BE2C (cell line): ENCODE measurements around the gene ABL2.

Experiments used
- DNase-seq: peaks from one replicate; pipeline ENCODE4 v3.0.0-alpha.2; 2020
- H3K27me3 ChIP-seq: fragments of 250-450 bp; sonication (Bioruptor Pico); 2 replicates; pipeline ENCODE4 v1.5.1; 2020; ENCODE audit warnings: mild to moderate bottlenecking
- H3K36me3 ChIP-seq: fragments of 250-450 bp; sonication (Bioruptor Pico); 2 replicates; pipeline ENCODE4 v1.5.1; 2020; ENCODE audit warnings: mild to moderate bottlenecking
- H3K4me1 ChIP-seq: fragments of 250-450 bp; sonication (Bioruptor Pico); 2 replicates; pipeline ENCODE4 v1.5.1; 2020
- H3K4me3 ChIP-seq: 2 replicates; pipeline ENCODE4 v1.5.1; 2011; ENCODE audit warnings: low read depth, low read length
- H3K9me3 ChIP-seq: fragments of 250-450 bp; sonication (Bioruptor Pico); 2 replicates; pipeline ENCODE4 v1.5.1; 2020
- CTCF ChIP-seq: IDR thresholded peaks from 2 replicates; pipeline ENCODE4 v1.5.1; 2012; ENCODE audit warnings: mild to moderate bottlenecking, low read depth, low read length

ABL2 gene

GRCh38 chr1:179156708-179157107 is 72.8 kb downstream of the ABL2 start:
- DNase-seq = no peak
- no peaks in the 10 kb centered on the region for H3K4me1 ChIP-seq
- no peaks in the 10 kb centered on the region for H3K36me3 ChIP-seq
- no peaks in the 10 kb centered on the region for H3K9me3 ChIP-seq
- no peaks in the 10 kb centered on the region for H3K27me3 ChIP-seq
- no peak for TF ChIP-seq CTCF
- H3K4me3 ChIP-seq = no peak overlapping the region

DNA sequence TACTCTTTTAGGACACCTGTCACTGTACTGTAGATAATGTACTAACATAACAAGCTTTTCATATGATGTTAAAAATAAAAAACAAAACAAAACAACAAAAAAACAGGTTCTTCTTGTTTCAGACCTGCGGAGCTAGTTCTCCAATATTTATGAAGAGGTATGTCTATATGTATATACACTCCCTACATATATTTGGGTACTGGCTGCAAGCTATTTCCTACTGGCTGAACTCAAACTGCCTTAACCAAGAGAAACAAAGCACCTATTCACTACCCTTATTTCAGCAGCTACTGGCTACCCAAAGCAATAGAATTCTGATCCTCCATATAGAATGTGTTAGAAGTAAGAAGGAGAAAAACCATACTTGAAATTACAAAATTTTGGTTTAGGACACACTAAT is 73.5 kb downstream of the ABL2 start:
- H3K4me3 ChIP-seq = no peak overlapping the region
- no peak for TF ChIP-seq CTCF
- no peaks in the 10 kb centered on the region for H3K9me3 ChIP-seq
- H3K27me3 ChIP-seq = no peaks in the 10 kb centered on the region
- no peaks in the 10 kb centered on the region for H3K36me3 ChIP-seq
- H3K4me1 ChIP-seq = no peaks in the 10 kb centered on the region
- no peak for DNase-seq

DNA sequence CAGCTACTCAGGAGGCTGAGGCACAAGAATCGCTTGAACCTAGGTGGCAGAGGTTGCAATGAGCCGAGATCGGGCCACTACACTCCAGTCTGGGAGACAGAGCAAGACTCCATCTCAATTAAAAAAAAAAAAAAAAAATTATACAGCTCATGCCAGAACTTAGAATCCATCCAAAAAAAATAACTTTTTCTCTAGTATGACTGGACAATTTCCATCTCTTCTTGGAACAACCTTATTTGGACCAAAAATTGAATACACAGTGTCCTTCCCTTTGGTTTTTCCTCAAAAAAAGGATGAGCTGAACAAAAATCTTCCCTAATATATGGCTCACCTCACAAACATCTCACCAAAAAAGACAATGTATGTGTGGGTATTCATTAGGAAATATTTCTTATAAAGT is 73.9 kb downstream of the ABL2 start:
- no peaks in the 10 kb centered on the region for H3K36me3 ChIP-seq
- no peaks in the 10 kb centered on the region for H3K27me3 ChIP-seq
- no peaks in the 10 kb centered on the region for H3K4me1 ChIP-seq
- DNase-seq = no peak
- TF ChIP-seq CTCF = no peak
- no peak overlapping the region for H3K4me3 ChIP-seq
- H3K9me3 ChIP-seq = no peaks in the 10 kb centered on the region

- H3K27me3 ChIP-seq = no peaks in the 10 kb centered on the region
- no peak for TF ChIP-seq CTCF
- no peaks in the 10 kb centered on the region for H3K9me3 ChIP-seq
- H3K4me1 ChIP-seq = no peaks in the 10 kb centered on the region
- DNase-seq = no peak
- H3K4me3 ChIP-seq = no peak overlapping the region
- H3K36me3 ChIP-seq = no peaks in the 10 kb centered on the region; the same call in 1 of the 2 replicates
These were observed 75.0 kb downstream of the ABL2 start for GRCh38 chr1:179154437-179154836.

GRCh38 chr1:179153217-179153616 is 76.3 kb downstream of the ABL2 start:
- no peak for TF ChIP-seq CTCF
- DNase-seq = no peak
- no peak overlapping the region for H3K4me3 ChIP-seq
- H3K4me1 ChIP-seq = no peaks in the 10 kb centered on the region
- H3K9me3 ChIP-seq = no peaks in the 10 kb centered on the region
- no peaks in the 10 kb centered on the region for H3K27me3 ChIP-seq
- peaks cover 2% of the 10 kb centered on the region; the same call in 1 of the 2 replicates for H3K36me3 ChIP-seq

- Histone ChIP-seq H3K36me3 (peaks cover 2% of the 10 kb centered on the region; the same call in 1 of the 2 replicates), H3K27me3 (no peaks in the 10 kb centered on the region), H3K9me3 (no peaks in the 10 kb centered on the region), H3K4me1 (no peaks in the 10 kb centered on the region), H3K4me3 (no peak overlapping the region)
- no peak for DNase-seq
- no peak for TF ChIP-seq CTCF
These were observed 77.4 kb downstream of the ABL2 start for GRCh38 chr1:179151908-179152682.
